Dedifferentiated amniotic fluid mesenchymal stem cell (primary cell): ENCODE measurements around the gene ZNHIT1.

Experiments used
- DNase-seq: peaks from one replicate; pipeline ENCODE4 v3.0.0-alpha.2; 2016; ENCODE audit errors: extremely low spot score

The ZNHIT1 gene

GRCh38 chr7:101217388-101218235 is at the start of gene ZNHIT1, which contains the start of gene PLOD3:
Gene ZNHIT1, plus strand, starts transcription at chr7:101218165. Its CDS starts 31 bp downstream, at chr7:101218196.
Gene PLOD3, minus strand, starts transcription at chr7:101217581. Its CDS starts 307 bp downstream, at chr7:101217274.
- DNase-seq = peak; percentile 99

GRCh38 chr7:101168412-101169049 is 49.4 kb upstream of the ZNHIT1 start:
- no peak for DNase-seq

- no peak for DNase-seq
Measured at GRCh38 chr7:101169110-101169837, 48.7 kb upstream of the ZNHIT1 start.

- peak; percentile 47 for DNase-seq
Measured at GRCh38 chr7:101169838-101170551, 48.0 kb upstream of the ZNHIT1 start.

GRCh38 chr7:101170617-101171441 is 47.1 kb upstream of the ZNHIT1 start:
- DNase-seq = no peak

- no peak for DNase-seq
Measured at GRCh38 chr7:101171442-101171837, 46.5 kb upstream of the ZNHIT1 start.

- DNase-seq = no peak
Measured at GRCh38 chr7:101172005-101172853, 45.7 kb upstream of the ZNHIT1 start.

- DNase-seq = peak; percentile 73
Measured at GRCh38 chr7:101172854-101173751, 44.9 kb upstream of the ZNHIT1 start.

- no peak for DNase-seq
Measured at GRCh38 chr7:101173752-101174244, 44.2 kb upstream of the ZNHIT1 start.

- DNase-seq = no peak
Measured at GRCh38 chr7:101174322-101174854, 43.6 kb upstream of the ZNHIT1 start.

GRCh38 chr7:101175664-101176063 is 42.3 kb upstream of the ZNHIT1 start:
- DNase-seq = no peak

GRCh38 chr7:101177644-101178043 is 40.3 kb upstream of the ZNHIT1 start:
- DNase-seq = no peak

- no peak for DNase-seq
Measured at GRCh38 chr7:101179117-101179516, 38.8 kb upstream of the ZNHIT1 start.

- no peak for DNase-seq
Measured at GRCh38 chr7:101179713-101180112, 38.3 kb upstream of the ZNHIT1 start.

GRCh38 chr7:101180130-101180755 is 37.7 kb upstream of the ZNHIT1 start, which contains the start of gene NAT16:
Gene NAT16, minus strand, starts transcription at chr7:101180293. Its CDS starts 5,486 bp downstream, at chr7:101174807.
- no peak for DNase-seq

GRCh38 chr7:101185258-101185839 is 32.6 kb upstream of the ZNHIT1 start:
- DNase-seq = no peak

GRCh38 chr7:101186194-101186593 is 31.8 kb upstream of the ZNHIT1 start:
- DNase-seq = no peak
